Measurements from ENCODE around the gene CCBE1. TPM values are rescaled to one million over a fixed set of nuclear protein-coding genes. Genes with fewer than 3 reads are reported as not detected.
"Not testable (repeated sequence)": the region's sequence is repeated elsewhere in the genome, so short reads cannot be mapped to it uniquely, and the experiment has no call there.

The CCBE1 gene
- total RNA-seq, 2 experiments from 2014 or later, result not detected

DNA sequence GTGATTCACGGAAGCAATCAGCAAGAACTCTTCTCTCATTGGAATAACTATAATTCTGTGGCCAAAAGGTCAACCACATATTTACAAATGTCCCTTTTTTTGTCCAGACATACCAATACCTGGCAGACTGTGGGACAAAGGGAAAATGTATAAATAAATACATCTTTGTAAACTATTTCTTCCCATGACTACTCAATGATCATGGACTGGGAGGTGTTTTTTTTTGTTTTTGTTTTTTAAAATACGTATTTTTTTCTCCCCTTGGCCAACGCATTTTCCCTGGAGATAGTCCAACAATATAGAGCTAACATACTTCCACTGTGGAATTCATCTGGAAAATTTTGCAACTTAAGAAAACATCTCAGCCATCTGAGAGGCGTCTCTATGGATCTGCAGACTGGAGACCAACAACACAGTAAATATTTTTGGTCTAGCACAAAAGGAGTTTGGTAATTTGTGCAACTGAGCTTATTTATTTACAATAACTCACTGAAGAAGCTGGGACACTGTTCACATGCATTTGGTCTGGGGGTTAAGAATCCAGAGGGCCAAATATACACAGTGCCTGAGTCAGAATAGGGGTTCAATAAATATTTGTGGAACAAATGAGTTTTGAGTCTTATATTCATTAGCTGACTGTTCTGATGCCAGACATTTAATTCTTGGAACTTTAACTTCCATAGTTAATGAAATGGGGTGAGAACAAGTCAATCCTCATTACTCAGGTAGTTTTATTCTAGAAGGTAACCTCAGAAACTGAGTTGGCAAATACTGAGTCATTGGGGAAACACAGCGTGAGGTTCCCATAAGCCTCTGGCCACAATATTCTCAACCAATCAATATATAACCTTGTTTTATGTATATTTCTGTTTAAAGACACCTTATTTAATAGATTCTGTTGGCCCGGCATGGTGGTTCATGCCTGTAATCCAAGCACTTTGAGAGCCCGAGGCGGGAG lies 36.2 kb downstream of the CCBE1 start:
- no peak for ATAC-seq
- Mint-ChIP-seq H3K27me3 (ENCODE audit: low read depth) (peaks cover 3% of the 10 kb centered on the region), H3K36me3 (ENCODE audit: low read depth) (no peaks in the 10 kb centered on the region), H3K9me3 (ENCODE audit: insufficient read depth) (no peaks in the 10 kb centered on the region), H3K4me3 (no peak overlapping the region), H3K4me1 (ENCODE audit: low read depth) (no peaks in the 10 kb centered on the region), H3K27ac (no peak overlapping the region)
- ChIA-PET POLR2A (no interaction called here), CTCF (no interaction called here)
- DNase-seq, result no peak

- DNase-seq (no peak), ATAC-seq (no peak)
- Mint-ChIP-seq H3K27ac (no peak overlapping the region), H3K27me3 (ENCODE audit: low read depth) (peaks cover 3% of the 10 kb centered on the region), H3K4me3 (no peak overlapping the region), H3K36me3 (ENCODE audit: low read depth) (no peaks in the 10 kb centered on the region), H3K9me3 (ENCODE audit: insufficient read depth) (no peaks in the 10 kb centered on the region), H3K4me1 (ENCODE audit: low read depth) (no peaks in the 10 kb centered on the region)
- ChIA-PET CTCF (no interaction called here), POLR2A (no interaction called here)
These were observed 36.9 kb downstream of the CCBE1 start for GRCh38 chr18:59660366-59660765.

DNA sequence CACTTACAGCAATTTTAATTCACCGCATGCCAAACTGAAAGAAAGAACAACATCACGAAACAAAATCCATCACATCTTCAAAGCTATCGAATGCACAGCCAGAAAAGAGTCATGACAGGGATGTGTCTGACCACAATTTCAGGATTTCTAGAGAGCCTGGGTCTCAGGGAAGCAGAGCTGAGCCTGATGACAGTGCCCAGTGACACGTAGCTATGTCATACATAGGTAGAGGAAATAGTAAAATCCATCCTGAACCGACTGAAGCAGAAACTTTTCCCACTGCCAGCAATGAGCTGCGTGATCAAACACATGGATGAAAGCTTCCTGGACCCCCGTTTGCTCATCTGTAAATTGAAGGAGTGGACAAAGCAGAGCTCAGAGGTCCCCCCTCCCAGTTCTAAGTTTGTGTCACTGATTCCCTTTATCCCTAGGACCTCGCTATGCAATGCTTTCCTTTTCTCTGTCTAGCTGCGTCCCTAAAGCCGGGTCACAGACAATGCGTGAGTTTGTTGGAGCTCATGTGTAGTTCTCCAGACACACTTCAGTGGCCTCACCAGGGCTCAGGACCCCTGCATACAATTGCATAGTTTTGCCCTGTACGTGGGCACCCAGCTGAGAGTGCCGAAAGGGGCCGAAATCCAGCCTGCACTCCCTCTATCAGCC lies 37.6 kb downstream of the CCBE1 start:
- DNase-seq (no peak), ATAC-seq (no peak)
- H3K27me3 Mint-ChIP-seq (ENCODE audit: low read depth), result peaks cover 3% of the 10 kb centered on the region
- no peaks in the 10 kb centered on the region for H3K36me3 Mint-ChIP-seq (ENCODE audit: low read depth)
- H3K4me3 Mint-ChIP-seq, result no peak overlapping the region
- ChIA-PET POLR2A (no interaction called here), CTCF (no interaction called here)
- no peak overlapping the region for H3K27ac Mint-ChIP-seq
- no peaks in the 10 kb centered on the region for H3K4me1 Mint-ChIP-seq (ENCODE audit: low read depth)
- H3K9me3 Mint-ChIP-seq (ENCODE audit: insufficient read depth), result no peaks in the 10 kb centered on the region

- DNase-seq (no peak), ATAC-seq (no peak)
- ChIA-PET CTCF (no interaction called here), POLR2A (no interaction called here)
- no peaks in the 10 kb centered on the region for H3K4me1 Mint-ChIP-seq (ENCODE audit: low read depth)
- H3K27me3 Mint-ChIP-seq (ENCODE audit: low read depth), result peaks cover 3% of the 10 kb centered on the region
- no peaks in the 10 kb centered on the region for H3K9me3 Mint-ChIP-seq (ENCODE audit: insufficient read depth)
- no peaks in the 10 kb centered on the region for H3K36me3 Mint-ChIP-seq (ENCODE audit: low read depth)
- no peak overlapping the region for H3K27ac Mint-ChIP-seq
- no peak overlapping the region for H3K4me3 Mint-ChIP-seq
These were observed 38.3 kb downstream of the CCBE1 start for GRCh38 chr18:59658941-59659340.

- no peak overlapping the region for H3K4me3 Mint-ChIP-seq
- H3K9me3 Mint-ChIP-seq (ENCODE audit: insufficient read depth), result no peaks in the 10 kb centered on the region
- POLR2A ChIA-PET, result no interaction called here
- CTCF ChIA-PET, result no interaction called here
- no peak for DNase-seq
- no peaks in the 10 kb centered on the region for H3K27me3 Mint-ChIP-seq (ENCODE audit: low read depth)
- no peak overlapping the region for H3K27ac Mint-ChIP-seq
- no peak for ATAC-seq
- no peaks in the 10 kb centered on the region for H3K4me1 Mint-ChIP-seq (ENCODE audit: low read depth)
- no peaks in the 10 kb centered on the region for H3K36me3 Mint-ChIP-seq (ENCODE audit: low read depth)
These were observed 40.2 kb downstream of the CCBE1 start for GRCh38 chr18:59657012-59657411.

DNA sequence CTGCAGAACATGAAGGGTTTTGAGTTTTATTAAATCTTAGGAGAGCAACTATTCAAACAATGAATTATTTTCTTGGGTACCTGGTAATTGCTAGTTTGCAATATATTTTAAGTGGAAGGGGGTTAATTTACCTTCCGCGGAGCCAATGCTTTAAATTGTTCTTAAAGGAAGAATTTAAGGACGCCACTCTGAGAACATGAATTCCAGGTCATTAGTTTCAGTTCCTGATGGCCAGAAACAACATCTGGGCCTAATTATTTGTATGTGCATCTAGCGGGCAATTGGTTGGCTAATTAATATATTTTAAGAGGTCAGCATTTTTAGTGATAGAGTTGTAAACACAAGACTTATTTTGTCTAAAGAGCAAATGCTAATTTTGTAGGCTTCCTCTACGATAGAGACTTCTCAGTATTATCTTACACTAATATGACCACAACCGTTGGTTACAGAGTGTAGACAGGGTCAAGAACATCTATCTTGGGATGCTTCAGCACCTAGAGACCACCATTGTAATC lies 40.8 kb downstream of the CCBE1 start:
- Mint-ChIP-seq H3K36me3 (ENCODE audit: low read depth) (no peaks in the 10 kb centered on the region), H3K4me1 (ENCODE audit: low read depth) (no peaks in the 10 kb centered on the region), H3K4me3 (no peak overlapping the region), H3K27me3 (ENCODE audit: low read depth) (no peaks in the 10 kb centered on the region), H3K27ac (no peak overlapping the region), H3K9me3 (ENCODE audit: insufficient read depth) (no peaks in the 10 kb centered on the region)
- DNase-seq, result no peak
- ChIA-PET POLR2A (no interaction called here), CTCF (no interaction called here)
- ATAC-seq, result no peak

DNA sequence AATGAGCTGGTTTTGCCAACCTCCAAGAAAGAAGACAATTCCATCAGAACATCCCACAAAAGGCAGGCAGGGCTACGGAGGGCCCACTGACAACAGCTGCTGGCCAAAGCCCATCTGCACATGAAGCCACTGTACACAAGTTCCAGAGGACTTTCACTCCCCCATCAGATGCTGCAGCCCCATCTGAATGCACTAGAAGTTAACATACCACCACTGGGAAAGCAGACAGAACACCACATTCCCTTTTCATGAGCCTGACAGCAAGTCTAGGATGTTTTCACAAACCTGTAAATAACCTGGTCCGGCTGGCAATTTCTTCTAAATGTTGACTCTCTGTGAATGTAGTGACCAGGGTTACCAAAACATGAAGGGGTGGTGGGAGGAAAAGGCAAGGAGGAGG lies 41.5 kb downstream of the CCBE1 start:
- DNase-seq (no peak), ATAC-seq (no peak)
- POLR2A ChIA-PET, result no interaction called here
- H3K4me3 Mint-ChIP-seq, result no peak overlapping the region
- no peaks in the 10 kb centered on the region for H3K36me3 Mint-ChIP-seq (ENCODE audit: low read depth)
- H3K27me3 Mint-ChIP-seq (ENCODE audit: low read depth), result no peaks in the 10 kb centered on the region
- H3K27ac Mint-ChIP-seq, result no peak overlapping the region
- H3K9me3 Mint-ChIP-seq (ENCODE audit: insufficient read depth), result no peaks in the 10 kb centered on the region
- H3K4me1 Mint-ChIP-seq (ENCODE audit: low read depth), result no peaks in the 10 kb centered on the region
- CTCF ChIA-PET, result no interaction called here

DNA sequence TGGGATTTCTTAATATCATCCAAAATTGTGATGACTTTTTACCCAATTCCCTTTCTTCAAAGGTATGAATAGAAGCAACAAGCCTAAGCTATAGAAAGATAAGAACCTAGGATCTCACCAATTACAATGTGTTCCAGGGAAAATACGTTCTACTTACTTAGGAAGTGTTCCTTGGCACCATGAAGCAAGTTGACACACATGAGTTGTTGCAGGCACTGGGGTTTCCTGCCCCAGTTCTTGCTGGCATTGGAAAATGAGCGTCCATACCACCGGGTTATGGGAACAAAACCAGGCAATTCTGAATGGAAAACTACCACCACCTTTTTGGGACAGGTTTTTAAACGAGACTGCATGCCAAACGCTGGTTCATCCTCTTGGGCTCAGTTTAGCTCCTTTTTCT lies 46.2 kb downstream of the CCBE1 start:
- ATAC-seq (no peak), DNase-seq (no peak)
- Mint-ChIP-seq H3K9me3 (ENCODE audit: insufficient read depth) (no peaks in the 10 kb centered on the region), H3K27ac (no peak overlapping the region), H3K27me3 (ENCODE audit: low read depth) (no peaks in the 10 kb centered on the region), H3K36me3 (ENCODE audit: low read depth) (no peaks in the 10 kb centered on the region), H3K4me1 (ENCODE audit: low read depth) (no peaks in the 10 kb centered on the region), H3K4me3 (no peak overlapping the region)
- ChIA-PET POLR2A (no interaction called here), CTCF (no interaction called here)

DNA sequence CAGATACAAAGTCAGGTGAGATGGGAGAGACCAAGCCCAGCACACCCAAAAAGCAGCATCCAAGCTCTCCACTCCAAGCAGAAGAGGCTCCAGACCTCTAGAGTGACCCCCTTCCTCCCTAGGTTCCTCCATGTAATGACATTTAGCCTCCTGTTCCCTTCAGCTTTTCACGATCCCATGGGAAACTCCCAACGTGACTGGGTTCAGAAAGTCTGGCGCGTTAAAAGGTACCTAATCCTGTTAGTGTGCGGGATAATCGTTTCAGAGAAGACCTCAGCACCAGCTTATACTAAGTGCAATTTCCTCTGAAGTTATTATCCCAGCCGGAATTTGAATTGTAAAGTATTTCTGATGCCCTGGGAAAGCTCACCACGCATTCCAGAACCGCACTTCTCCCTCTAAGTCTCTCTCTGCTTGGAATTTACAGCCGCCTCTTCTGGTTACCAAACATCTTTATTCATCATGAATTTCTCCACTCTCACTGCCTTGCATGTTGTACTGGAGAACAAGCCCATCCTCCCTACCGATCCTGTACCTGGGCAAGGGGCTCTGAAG lies 46.9 kb downstream of the CCBE1 start:
- ChIA-PET CTCF (no interaction called here), POLR2A (no interaction called here)
- H3K4me1 Mint-ChIP-seq (ENCODE audit: low read depth), result no peaks in the 10 kb centered on the region
- ATAC-seq, result no peak
- no peak for DNase-seq
- H3K36me3 Mint-ChIP-seq (ENCODE audit: low read depth), result no peaks in the 10 kb centered on the region
- no peaks in the 10 kb centered on the region for H3K27me3 Mint-ChIP-seq (ENCODE audit: low read depth)
- no peak overlapping the region for H3K4me3 Mint-ChIP-seq
- H3K27ac Mint-ChIP-seq, result no peak overlapping the region
- no peaks in the 10 kb centered on the region for H3K9me3 Mint-ChIP-seq (ENCODE audit: insufficient read depth)

GRCh38 chr18:59649591-59649990 lies 47.6 kb downstream of the CCBE1 start:
- H3K27ac Mint-ChIP-seq, result no peak overlapping the region
- H3K9me3 Mint-ChIP-seq (ENCODE audit: insufficient read depth), result no peaks in the 10 kb centered on the region
- no peaks in the 10 kb centered on the region for H3K27me3 Mint-ChIP-seq (ENCODE audit: low read depth)
- H3K36me3 Mint-ChIP-seq (ENCODE audit: low read depth), result no peaks in the 10 kb centered on the region
- no peaks in the 10 kb centered on the region for H3K4me1 Mint-ChIP-seq (ENCODE audit: low read depth)
- DNase-seq (no peak), ATAC-seq (no peak)
- CTCF ChIA-PET, result no interaction called here
- no peak overlapping the region for H3K4me3 Mint-ChIP-seq
- POLR2A ChIA-PET, result no interaction called here

- H3K27me3 Mint-ChIP-seq (ENCODE audit: low read depth); DNase-seq; POLR2A ChIA-PET; CTCF ChIA-PET; H3K36me3 Mint-ChIP-seq (ENCODE audit: low read depth); H3K4me3 Mint-ChIP-seq; H3K4me1 Mint-ChIP-seq (ENCODE audit: low read depth); ATAC-seq; H3K27ac Mint-ChIP-seq; H3K9me3 Mint-ChIP-seq (ENCODE audit: insufficient read depth): not testable (repeated sequence)
These were observed 48.8 kb downstream of the CCBE1 start for GRCh38 chr18:59648469-59648868.

DNA sequence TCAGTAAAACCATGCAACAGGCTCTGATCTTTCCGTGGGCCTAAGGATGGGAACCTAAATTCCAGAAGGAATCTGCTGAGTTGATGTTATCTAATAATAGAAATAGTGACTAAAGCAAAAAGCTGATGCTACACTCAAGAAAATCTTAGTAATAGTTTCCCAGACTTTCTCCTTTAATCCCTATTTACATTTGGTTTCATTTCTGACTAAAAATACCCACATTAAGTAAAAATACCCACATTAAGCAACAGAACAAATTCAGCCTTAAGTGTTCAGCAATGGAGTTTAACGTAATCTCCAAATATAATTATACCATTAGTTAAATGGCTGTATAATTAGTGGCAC lies 50.3 kb downstream of the CCBE1 start:
- no peaks in the 10 kb centered on the region for H3K36me3 Mint-ChIP-seq (ENCODE audit: low read depth)
- no peak overlapping the region for H3K4me3 Mint-ChIP-seq
- ChIA-PET CTCF (no interaction called here), POLR2A (no interaction called here)
- H3K27ac Mint-ChIP-seq, result no peak overlapping the region
- no peaks in the 10 kb centered on the region for H3K4me1 Mint-ChIP-seq (ENCODE audit: low read depth)
- DNase-seq (no peak), ATAC-seq (no peak)
- H3K9me3 Mint-ChIP-seq (ENCODE audit: insufficient read depth), result no peaks in the 10 kb centered on the region
- no peaks in the 10 kb centered on the region for H3K27me3 Mint-ChIP-seq (ENCODE audit: low read depth)
